ENCODE data around the gene CKAP2L.

- TF ChIP-seq CTCF (IDR thresholded peaks at IDR 0.05) (no peak), POLR2A (IDR thresholded peaks at IDR 0.05) (no peak)
Measured at GRCh38 chr2:112800881-112801583, 36.6 kb upstream of the CKAP2L start.
